Measurements from ENCODE around the gene CNTN4. TPM values are rescaled to one million over a fixed set of nuclear protein-coding genes. Genes with fewer than 3 reads are reported as not detected.

CNTN4 gene
- total and polyA plus RNA-seq, 2 of the 8 experiments (the other 6 are each of a cell fraction or from before 2014, with no cell fraction given): 0.41 to 2.2 TPM

GRCh38 chr3:2940062-2940461 is 841.4 kb downstream of the CNTN4 start:
- CTCF ChIA-PET (ENCODE audit: partially characterized antibody): interaction anchor here (0.8 to 2.5 kb wide), 2 partner anchors 13 to 19 kb away, joined by 3 to 9 read pairs; no protein-coding TSS in a partner anchor
- no peak overlapping the region for H2AFZ ChIP-seq (ENCODE audit: low read length)
- H2BK5ac ChIP-seq (ENCODE audit: low read depth, low read length): no peak overlapping the region
- no peak overlapping the region for H2BK15ac ChIP-seq (ENCODE audit: low read length)
- no peak overlapping the region for H3K4ac ChIP-seq (replicated peaks; ENCODE audit: insufficient read length, low read depth, low read length)
- H3K4me3 ChIP-seq (ENCODE audit: extremely low read depth in 1 of 4, insufficient read depth in 2 of 4, low read depth in 3 of 4, low read length in 4 of 4): no peak overlapping the region
- no peak overlapping the region for H3K4me2 ChIP-seq (ENCODE audit: insufficient read depth in 1 of 2, low read depth in 2 of 2, low read length in 2 of 2)
- H3K27ac ChIP-seq (ENCODE audit: low read depth, low read length): no peak overlapping the region
- H3K36me3 ChIP-seq (ENCODE audit: control insufficient read depth in 2 of 4, insufficient read depth in 4 of 4, low read length in 3 of 4): no peaks in the 10 kb centered on the region
- H4K91ac ChIP-seq (replicated peaks; ENCODE audit: insufficient read length, low read length): no peak overlapping the region
- FAIRE-seq (no peak), DNase-seq (ENCODE audit: low read depth in 1 of 2, low spot score in 2 of 2) (no peak)
- POLR2A ChIA-PET (ENCODE audit: partially characterized antibody): no interaction called here
- no peaks in the 10 kb centered on the region for H3K79me1 ChIP-seq (ENCODE audit: low read depth, low read length)
- no peak overlapping the region for H4K5ac ChIP-seq (ENCODE audit: insufficient read length, low read depth, low read length)
- H3K18ac ChIP-seq (ENCODE audit: extremely low read depth, low read length): no peak overlapping the region
- H3K79me2 ChIP-seq (ENCODE audit: control insufficient read depth in 1 of 2, insufficient read depth in 2 of 2, low read length in 2 of 2): no peaks in the 10 kb centered on the region
- no peak overlapping the region for H2BK20ac ChIP-seq (ENCODE audit: low read length)
- H3K23ac ChIP-seq (ENCODE audit: insufficient read length): no peak overlapping the region
- H3K14ac ChIP-seq (ENCODE audit: insufficient read length): no peak overlapping the region
- H4K8ac ChIP-seq (ENCODE audit: extremely low read depth, insufficient read depth, low read length): no peak overlapping the region
- H2BK12ac ChIP-seq (ENCODE audit: low read depth, low read length): no peak overlapping the region
- no peak overlapping the region for H2AK5ac ChIP-seq (ENCODE audit: low read depth, low read length)
- no peak overlapping the region for H3K9ac ChIP-seq (replicated peaks in 1 of 4; ENCODE audit: extremely low read depth in 1 of 4, low read depth in 3 of 4, low read length in 3 of 4)
- H4K20me1 ChIP-seq (replicated peaks in 1 of 2; ENCODE audit: control insufficient read depth in 1 of 2, insufficient read depth in 2 of 2, low read length in 2 of 2): no peaks in the 10 kb centered on the region
- H3K9me3 ChIP-seq (ENCODE audit: insufficient read depth in 2 of 2, low read depth in 1 of 2, low read length in 1 of 2): no peaks in the 10 kb centered on the region
- no peaks in the 10 kb centered on the region for H3K4me1 ChIP-seq (replicated peaks in 1 of 4; ENCODE audit: control insufficient read depth in 3 of 4, insufficient read depth in 4 of 4, low read length in 3 of 4)
- H3K23me2 ChIP-seq (ENCODE audit: low read depth, low read length): no peaks in the 10 kb centered on the region; the same call in 1 of the 2 replicates
- no peaks in the 10 kb centered on the region for H3K27me3 ChIP-seq (replicated peaks in 1 of 4; ENCODE audit: control insufficient read depth in 3 of 4, extremely low read depth in 1 of 4, insufficient read depth in 3 of 4, low read length in 3 of 4)
- WGBS, 2 experiments (ENCODE audit: extremely low coverage in 1 of 2, insufficient coverage in 1 of 2, insufficient read length in 1 of 2, insufficient replicate concordance in 2 of 2, low coverage in 1 of 2, low lambda C conversion rate in 2 of 2, missing lambda C conversion rate in 1 of 2): 92% methylated on average over 2 of the region's 2 CpGs; no CpG with 5 or more reads in 1 of the 2 experiments
- no peak overlapping the region for H3K56ac ChIP-seq (replicated peaks; ENCODE audit: insufficient read length, low read depth, low read length)
- H2BK120ac ChIP-seq (replicated peaks; ENCODE audit: low read depth, low read length): no peak overlapping the region
- TF ChIP-seq SRF (IDR thresholded peaks at IDR 0.05; ENCODE audit: low read depth, low read length) (no peak), CTCF (IDR thresholded peaks at IDR 0.05; ENCODE audit: control extremely low read depth in 1 of 3, insufficient read depth in 1 of 3, low read depth in 1 of 3, low read length in 3 of 3) (no peak), TEAD4 (IDR thresholded peaks at IDR 0.05; ENCODE audit: low read depth, low read length) (no peak), SIN3A (conservative IDR thresholded peaks at IDR 0.05 in 1 of 2, IDR thresholded peaks at IDR 0.05 in 1 of 2; ENCODE audit: low read depth in 1 of 2, low read length in 2 of 2) (no peak), BCL11A (IDR thresholded peaks at IDR 0.05; ENCODE audit: low read depth in 2 of 2, low read length in 2 of 2) (no peak), KDM1A (IDR thresholded peaks at IDR 0.05; ENCODE audit: borderline replicate concordance, low read length) (no peak)
